Measurements from ENCODE around the gene HSPA14. TPM values are rescaled to one million over a fixed set of nuclear protein-coding genes. Genes with fewer than 3 reads are reported as not detected.

Gene HSPA14
- total and polyA plus RNA-seq, 2 of the 8 experiments (the other 6 are each of a cell fraction or from before 2014, with no cell fraction given) = 20.5 to 36.4 TPM

- TF ChIP-seq, protein P1, sequence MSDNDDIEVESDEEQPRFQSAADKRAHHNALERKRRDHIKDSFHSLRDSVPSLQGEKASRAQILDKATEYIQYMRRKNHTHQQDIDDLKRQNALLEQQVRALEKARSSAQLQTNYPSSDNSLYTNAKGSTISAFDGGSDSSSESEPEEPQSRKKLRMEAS (IDR thresholded peaks at IDR 0.05) = peak; percentile 81
- TF ChIP-seq USF2 (IDR thresholded peaks at IDR 0.05; ENCODE audit: low read length) = no peak
- TF ChIP-seq E2F6 (IDR thresholded peaks at IDR 0.05) = peak; percentile 65; the same call in 1 of the 2 replicates
- no peak for TF ChIP-seq MAFK (IDR thresholded peaks at IDR 0.05; ENCODE audit: low read depth, low read length)
- no peak for TF ChIP-seq HDAC2 (IDR thresholded peaks at IDR 0.05; ENCODE audit: borderline replicate concordance in 1 of 2, low read depth in 2 of 2, low read length in 2 of 2)
- TF ChIP-seq POLR2AphosphoS5 (IDR thresholded peaks at IDR 0.05; ENCODE audit: low read depth, low read length) = 0 out of 2 replicates have a peak, but pooled peaks have one; percentile 26
- no peak for TF ChIP-seq ASH2L (IDR thresholded peaks at IDR 0.05; ENCODE audit: low read length)
- POLR2A ChIA-PET (ENCODE audit: partially characterized antibody) = interaction anchor here (1.5 kb wide), 1 partner anchor 42 kb away, joined by 6 read pairs; the partner anchor contains the start of gene DCLRE1C
- 98% methylated on average over 4 of the region's 4 CpGs; no CpG with 5 or more reads in 1 of the 2 experiments for WGBS, 2 experiments (ENCODE audit: extremely low coverage in 1 of 2, insufficient coverage in 1 of 2, insufficient read length in 1 of 2, insufficient replicate concordance in 2 of 2, low coverage in 1 of 2, low lambda C conversion rate in 2 of 2, missing lambda C conversion rate in 1 of 2)
Measured at GRCh38 chr10:14910953-14911352, 72.8 kb downstream of the HSPA14 start.

More at GRCh38 chr10:14910953-14911352, 72.8 kb downstream of the HSPA14 start:
- Histone ChIP-seq H3K79me2 (ENCODE audit: control insufficient read depth in 1 of 2, insufficient read depth in 2 of 2, low read length in 2 of 2) (no peaks in the 10 kb centered on the region), H3K4me2 (ENCODE audit: insufficient read depth in 1 of 2, low read depth in 2 of 2, low read length in 2 of 2) (no peak overlapping the region), H2BK5ac (ENCODE audit: low read depth, low read length) (no peak overlapping the region), H3K18ac (ENCODE audit: extremely low read depth, low read length) (no peak overlapping the region), H3K79me1 (ENCODE audit: low read depth, low read length) (no peaks in the 10 kb centered on the region), H3K23ac (ENCODE audit: insufficient read length) (no peak overlapping the region), H3K56ac (replicated peaks; ENCODE audit: insufficient read length, low read depth, low read length) (no peak overlapping the region), H2BK120ac (replicated peaks; ENCODE audit: low read depth, low read length) (no peak overlapping the region), H2BK12ac (ENCODE audit: low read depth, low read length) (no peak overlapping the region), H3K9ac (replicated peaks in 1 of 4; ENCODE audit: extremely low read depth in 1 of 4, low read depth in 3 of 4, low read length in 3 of 4) (no peak overlapping the region), H3K4me3 (ENCODE audit: extremely low read depth in 1 of 4, insufficient read depth in 2 of 4, low read depth in 3 of 4, low read length in 4 of 4) (no peak overlapping the region), H3K23me2 (ENCODE audit: low read depth, low read length) (no peaks in the 10 kb centered on the region), H2BK20ac (ENCODE audit: low read length) (no peak overlapping the region), H4K91ac (replicated peaks; ENCODE audit: insufficient read length, low read length) (no peak overlapping the region), H2BK15ac (ENCODE audit: low read length) (no peak overlapping the region), H2AFZ (ENCODE audit: low read length) (no peak overlapping the region), H3K36me3 (ENCODE audit: control insufficient read depth in 2 of 4, insufficient read depth in 4 of 4, low read length in 3 of 4) (peaks cover 0 to 58% (median 33%) of the 10 kb centered on the region in 4 experiments; a peak in 7 of 8 replicates), H3K4me1 (replicated peaks in 1 of 4; ENCODE audit: control insufficient read depth in 3 of 4, insufficient read depth in 4 of 4, low read length in 3 of 4) (no peaks in the 10 kb centered on the region), H2AK5ac (ENCODE audit: low read depth, low read length) (no peak overlapping the region), H3K4ac (replicated peaks; ENCODE audit: insufficient read length, low read depth, low read length) (no peak overlapping the region), H4K8ac (ENCODE audit: extremely low read depth, insufficient read depth, low read length) (no peak overlapping the region), H3K9me3 (ENCODE audit: insufficient read depth in 2 of 2, low read depth in 1 of 2, low read length in 1 of 2) (peaks cover 3 to 5% of the 10 kb centered on the region in 2 experiments; a peak in 2 of 4 replicates), H3K14ac (ENCODE audit: insufficient read length) (no peak overlapping the region), H4K20me1 (replicated peaks in 1 of 2; ENCODE audit: control insufficient read depth in 1 of 2, insufficient read depth in 2 of 2, low read length in 2 of 2) (no peaks in the 10 kb centered on the region), H3K27ac (ENCODE audit: low read depth, low read length) (no peak overlapping the region), H3K27me3 (replicated peaks in 1 of 4; ENCODE audit: control insufficient read depth in 3 of 4, extremely low read depth in 1 of 4, insufficient read depth in 3 of 4, low read length in 3 of 4) (no peaks in the 10 kb centered on the region), H4K5ac (ENCODE audit: insufficient read length, low read depth, low read length) (no peak overlapping the region)
- no peak for DNase-seq (ENCODE audit: low read depth in 1 of 2, low spot score in 2 of 2)
- CTCF ChIA-PET (ENCODE audit: partially characterized antibody) = no interaction called here
- FAIRE-seq = no peak

Data from H1 (cell line).